Suprapubic skin (tissue), 4 donors: ENCODE data around the gene CNN2. TPM values are rescaled to one million over a fixed set of nuclear protein-coding genes. Genes with fewer than 3 reads are reported as not detected.

ENCODE experiments used
- DNase-seq, 2 donors: peaks; one replicate each; pipeline ENCODE4 v3.0.0-alpha.2; 2019; ENCODE audit warnings: low spot score in 2 of 2
- H3K27ac ChIP-seq: fragments of 200-600 bp; sonication (generic); one replicate; pipeline ENCODE4 v1.5.1; 2019
- H3K27me3 ChIP-seq: fragments of 200-600 bp; sonication (generic); one replicate; pipeline ENCODE4 v1.5.1; 2019
- H3K36me3 ChIP-seq: fragments of 200-600 bp; sonication (generic); one replicate; pipeline ENCODE4 v1.5.1; 2019
- H3K4me1 ChIP-seq: fragments of 200-600 bp; sonication (generic); one replicate; pipeline ENCODE4 v1.5.1; 2019
- H3K4me3 ChIP-seq: fragments of 200-600 bp; sonication (generic); one replicate; pipeline ENCODE4 v1.5.1; 2019; ENCODE audit warnings: mild to moderate bottlenecking
- H3K9me3 ChIP-seq: fragments of 200-600 bp; sonication (generic); one replicate; pipeline ENCODE4 v1.5.1; 2019
- CTCF ChIP-seq, 2 donors: fragments of 200-600 bp in 1 of 2; fragments of 450-650 bp in 1 of 2; sonication (generic) in 1 of 2; IDR thresholded peaks; one replicate each; pipeline ENCODE4 v1.5.1; 2016 to 2019; ENCODE audit warnings: antibody characterized with exemption in 2 of 2, mild to moderate bottlenecking in 1 of 2, moderate library complexity in 1 of 2
- EP300 ChIP-seq: sonication (generic); formaldehyde crosslinking; IDR thresholded peaks from one replicate; pipeline ENCODE4 v1.6.1; 2017; ENCODE audit warnings: antibody characterized with exemption
- POLR2A ChIP-seq, 2 donors: fragments of 450-650 bp; IDR thresholded peaks; one replicate each; pipeline ENCODE4 v1.6.1; 2017; ENCODE audit warnings: antibody characterized with exemption in 2 of 2, mild to moderate bottlenecking in 2 of 2, moderate library complexity in 2 of 2
- POLR2AphosphoS5 ChIP-seq, 3 donors: sonication (generic); formaldehyde crosslinking; IDR thresholded peaks; one replicate each; pipeline ENCODE4 v1.6.1; 2017; ENCODE audit warnings: antibody characterized with exemption in 3 of 3
- WGBS: methylation state at CpG from one replicate; pipeline ENCODE4 v1.1.5; 2018; 5-methylcytosine and 5-hydroxymethylcytosine counted together
- total RNA-seq, 4 donors: library from RNA; depleted of rRNA; stranded (reverse); fragments of >200 nt; gene quantifications; one replicate each; pipeline ENCODE4 v1.1.0, GENCODE V29; 2016

CNN2 gene
- total RNA-seq, 4 donors from 2014 or later: 44.0 to 75.1 (median 68.4) TPM

- WGBS: 92% methylated on average over 14 of the region's 31 CpGs
Observed at GRCh38 chr19:1053176-1054101, 27.0 kb downstream of the CNN2 start.

GRCh38 chr19:1054102-1055027, 28.0 kb downstream of the CNN2 start:
- TF ChIP-seq POLR2A (IDR thresholded peaks at IDR 0.05) (no peak), CTCF (IDR thresholded peaks at IDR 0.05) (no peak), EP300 (no peak), POLR2AphosphoS5 (IDR thresholded peaks at IDR 0.05) (no peak)
- no peak overlapping the region for H3K27ac ChIP-seq
- DNase-seq: no peak
- H3K4me1 ChIP-seq: no peaks in the 10 kb centered on the region
- H3K36me3 ChIP-seq: peaks cover 36% of the 10 kb centered on the region
- 87% methylated on average over 10 of the region's 28 CpGs for WGBS
- H3K4me3 ChIP-seq: no peak overlapping the region
- H3K27me3 ChIP-seq: no peaks in the 10 kb centered on the region
- peaks cover 13% of the 10 kb centered on the region for H3K9me3 ChIP-seq

More at GRCh38 chr19:1053176-1054101, 27.0 kb downstream of the CNN2 start:
- Histone ChIP-seq H3K27ac (no peak overlapping the region), H3K27me3 (no peaks in the 10 kb centered on the region), H3K4me3 (no peak overlapping the region), H3K9me3 (peaks cover 13% of the 10 kb centered on the region), H3K36me3 (peaks cover 28% of the 10 kb centered on the region), H3K4me1 (no peaks in the 10 kb centered on the region)
- no peak for DNase-seq
- no peak for TF ChIP-seq POLR2A (IDR thresholded peaks at IDR 0.05)
- no peak for TF ChIP-seq POLR2AphosphoS5 (IDR thresholded peaks at IDR 0.05)
- TF ChIP-seq CTCF (IDR thresholded peaks at IDR 0.05): no peak
- no peak for TF ChIP-seq EP300

- TF ChIP-seq POLR2AphosphoS5 (IDR thresholded peaks at IDR 0.05): no peak
- TF ChIP-seq CTCF (IDR thresholded peaks at IDR 0.05): no peak
- no peak for TF ChIP-seq POLR2A (IDR thresholded peaks at IDR 0.05)
- no peak for TF ChIP-seq EP300
- H3K9me3 ChIP-seq: peaks cover 13% of the 10 kb centered on the region
Observed at GRCh38 chr19:1055028-1055425, 28.6 kb downstream of the CNN2 start.

GRCh38 chr19:1055886-1056620, 29.6 kb downstream of the CNN2 start:
- Histone ChIP-seq H3K27me3 (no peaks in the 10 kb centered on the region), H3K9me3 (peaks cover 13% of the 10 kb centered on the region), H3K36me3 (peaks cover 39% of the 10 kb centered on the region), H3K4me3 (no peak overlapping the region), H3K4me1 (no peaks in the 10 kb centered on the region), H3K27ac (no peak overlapping the region)
- WGBS: 87% methylated on average over 6 of the region's 20 CpGs
- no peak for DNase-seq
- TF ChIP-seq POLR2A (IDR thresholded peaks at IDR 0.05) (no peak), POLR2AphosphoS5 (IDR thresholded peaks at IDR 0.05) (no peak), CTCF (IDR thresholded peaks at IDR 0.05) (no peak), EP300 (no peak)

More at GRCh38 chr19:1055028-1055425, 28.6 kb downstream of the CNN2 start:
- WGBS: no CpG with 5 or more reads among the region's 14 CpGs
- Histone ChIP-seq H3K27me3 (no peaks in the 10 kb centered on the region), H3K4me1 (no peaks in the 10 kb centered on the region), H3K36me3 (peaks cover 38% of the 10 kb centered on the region), H3K4me3 (no peak overlapping the region), H3K27ac (no peak overlapping the region)
- no peak for DNase-seq
